H1 (cell line): Measurements from ENCODE around the gene EXTL1. TPM values are rescaled to one million over a fixed set of nuclear protein-coding genes. Genes with fewer than 3 reads are reported as not detected.

Experiments
- CTCF ChIA-PET: fragments of 300-600 bp; sonication (Branson Sonifier 250); formaldehyde crosslinking; loops from one replicate; lab custom pipeline; 2021; ENCODE audit not compliant: partially characterized antibody; lab: Charles Lee
- POLR2A ChIA-PET: fragments of 300-600 bp; sonication (Branson Sonifier 250); formaldehyde crosslinking; loops from one replicate; lab custom pipeline; 2021; ENCODE audit warnings: inconsistent platforms; ENCODE audit not compliant: partially characterized antibody; lab: Charles Lee
- DNase-seq, 2 experiments: peaks; one replicate each; pipeline versions ENCODE4 v3.0.0 to v3.0.0-alpha.2; 2010 to 2022; ENCODE audit warnings: low spot score in 2 of 2, low read depth in 1 of 2, mixed read lengths in 1 of 2
- FAIRE-seq: peaks from 2 replicates; lab custom pipeline; 2011; peaks lifted over from hg19 to GRCh38; lab: Jason Lieb, UNC
- H2AFZ ChIP-seq: 2 replicates; pipeline ENCODE4 v1.8.1; 2012; ENCODE audit warnings: low read length, inconsistent platforms
- H2AK5ac ChIP-seq: 2 replicates; pipeline ENCODE4 v1.6.1; 2013; ENCODE audit warnings: low read depth, low read length
- H2BK120ac ChIP-seq: replicated peaks from 2 replicates; pipeline ENCODE3; 2013; ENCODE audit warnings: low read depth, low read length, inconsistent platforms
- H2BK12ac ChIP-seq: 2 replicates; pipeline ENCODE4 v1.6.1; 2013; ENCODE audit warnings: low read depth, low read length
- H2BK15ac ChIP-seq: 2 replicates; pipeline ENCODE4 v1.6.1; 2013; ENCODE audit warnings: low read length
- H2BK20ac ChIP-seq: 2 replicates; pipeline ENCODE4 v1.6.1; 2013; ENCODE audit warnings: low read length
- H2BK5ac ChIP-seq: 2 replicates; pipeline ENCODE4 v1.6.1; 2013; ENCODE audit warnings: low read depth, low read length
- H3K14ac ChIP-seq: 2 replicates; pipeline ENCODE4 v1.6.1; 2013; ENCODE audit warnings: inconsistent platforms; ENCODE audit not compliant: insufficient read length
- H3K18ac ChIP-seq: 2 replicates; pipeline ENCODE4 v1.6.1; 2013; ENCODE audit warnings: low read length; ENCODE audit errors: extremely low read depth
- H3K23ac ChIP-seq: 2 replicates; pipeline ENCODE4 v1.6.1; 2013; ENCODE audit warnings: inconsistent platforms; ENCODE audit not compliant: insufficient read length
- H3K23me2 ChIP-seq: 2 replicates; pipeline ENCODE4 v1.6.1; 2013; ENCODE audit warnings: low read depth, low read length
- H3K27ac ChIP-seq: 2 replicates; pipeline ENCODE4 v1.6.1; 2011; ENCODE audit warnings: low read depth, low read length, inconsistent platforms
- H3K27me3 ChIP-seq, 4 experiments: replicated peaks in 1 of 4; 1 replicate in 1 of 4; 2 replicates in 3 of 4; pipeline versions ENCODE4 v1.6.1 to v1.8.1; 2011 to 2013; ENCODE audit warnings: low read length in 3 of 4, mild to moderate bottlenecking in 3 of 4, inconsistent platforms in 2 of 4, mixed read lengths in 2 of 4, moderate library complexity in 1 of 4; ENCODE audit not compliant: control insufficient read depth in 3 of 4, insufficient read depth in 3 of 4; ENCODE audit errors: extremely low read depth in 1 of 4
- H3K36me3 ChIP-seq, 4 experiments: 2 replicates each; pipeline versions ENCODE4 v1.6.1 to v1.8.1; 2011 to 2013; ENCODE audit warnings: mild to moderate bottlenecking in 4 of 4, low read length in 3 of 4, moderate library complexity in 2 of 4, control low read depth in 1 of 4, inconsistent platforms in 1 of 4; ENCODE audit not compliant: insufficient read depth in 4 of 4, control insufficient read depth in 2 of 4
- H3K4ac ChIP-seq: replicated peaks from 2 replicates; pipeline ENCODE3; 2013; ENCODE audit warnings: low read length, low read depth, mixed read lengths, inconsistent platforms; ENCODE audit not compliant: insufficient read length
- H3K4me1 ChIP-seq, 4 experiments: replicated peaks in 1 of 4; 1 replicate in 1 of 4; 2 replicates in 3 of 4; pipeline versions ENCODE4 v1.6.1 to v1.8.1; 2011 to 2013; ENCODE audit warnings: low read length in 3 of 4, inconsistent platforms in 2 of 4, mixed read lengths in 1 of 4; ENCODE audit not compliant: insufficient read depth in 4 of 4, control insufficient read depth in 3 of 4
- H3K4me2 ChIP-seq, 2 experiments: 2 replicates each; pipeline versions ENCODE4 v1.6.1 to v1.8.1; 2011 to 2013; ENCODE audit warnings: low read depth in 2 of 2, low read length in 2 of 2, control low read depth in 1 of 2, inconsistent platforms in 1 of 2, mild to moderate bottlenecking in 1 of 2; ENCODE audit not compliant: insufficient read depth in 1 of 2
- H3K4me3 ChIP-seq, 4 experiments: fragments of 200-600, 300-600 bp in 1 of 4; sonication (generic), shearing (Covaris generic), sonication (Bioruptor Twin) in 1 of 4; 2 replicates each; pipeline versions ENCODE4 v1.5.1 to v1.8.1; 2011 to 2016; ENCODE audit warnings: low read length in 4 of 4, low read depth in 3 of 4, control low read depth in 2 of 4, inconsistent platforms in 2 of 4, mild to moderate bottlenecking in 2 of 4, mixed read lengths in 1 of 4, moderate library complexity in 1 of 4; ENCODE audit not compliant: insufficient read depth in 2 of 4; ENCODE audit errors: extremely low read depth in 1 of 4
- H3K56ac ChIP-seq: replicated peaks from 2 replicates; pipeline ENCODE3; 2013; ENCODE audit warnings: low read depth, mild to moderate bottlenecking, mixed read lengths, low read length, inconsistent platforms; ENCODE audit not compliant: insufficient read length
- H3K79me1 ChIP-seq: 2 replicates; pipeline ENCODE4 v1.6.1; 2013; ENCODE audit warnings: low read depth, low read length, control low read depth
- H3K79me2 ChIP-seq, 2 experiments: 2 replicates each; pipeline versions ENCODE4 v1.6.1 to v1.8.1; 2012 to 2013; ENCODE audit warnings: low read length in 2 of 2, mild to moderate bottlenecking in 2 of 2, inconsistent platforms in 1 of 2; ENCODE audit not compliant: insufficient read depth in 2 of 2, control insufficient read depth in 1 of 2
- H3K9ac ChIP-seq, 4 experiments: replicated peaks in 1 of 4; 1 replicate in 1 of 4; 2 replicates in 3 of 4; pipeline versions ENCODE4 v1.6.1 to v1.8.1; 2011 to 2013; ENCODE audit warnings: low read depth in 3 of 4, low read length in 3 of 4, control low read depth in 2 of 4, mild to moderate bottlenecking in 2 of 4, moderate library complexity in 2 of 4, inconsistent platforms in 1 of 4; ENCODE audit errors: extremely low read depth in 1 of 4
- H3K9me3 ChIP-seq, 2 experiments: 2 replicates each; pipeline versions ENCODE4 v1.6.1 to v1.8.1; 2012 to 2013; ENCODE audit warnings: mild to moderate bottlenecking in 2 of 2, moderate library complexity in 2 of 2, control low read depth in 1 of 2, inconsistent platforms in 1 of 2, low read depth in 1 of 2, low read length in 1 of 2, mixed read lengths in 1 of 2; ENCODE audit not compliant: insufficient read depth in 2 of 2
- H4K20me1 ChIP-seq, 2 experiments: replicated peaks in 1 of 2; 2 replicates each; pipeline versions ENCODE3 to v1.8.1; 2011 to 2013; ENCODE audit warnings: inconsistent platforms in 2 of 2, low read length in 2 of 2, mild to moderate bottlenecking in 1 of 2; ENCODE audit not compliant: insufficient read depth in 2 of 2, control insufficient read depth in 1 of 2
- H4K5ac ChIP-seq: 2 replicates; pipeline ENCODE4 v1.6.1; 2013; ENCODE audit warnings: low read length, low read depth, mixed read lengths, inconsistent platforms; ENCODE audit not compliant: insufficient read length
- H4K8ac ChIP-seq: 2 replicates; pipeline ENCODE4 v1.8.0; 2013; ENCODE audit warnings: mild to moderate bottlenecking, moderate library complexity, low read length, inconsistent platforms; ENCODE audit not compliant: insufficient read depth; ENCODE audit errors: extremely low read depth
- H4K91ac ChIP-seq: replicated peaks from 2 replicates; pipeline ENCODE3; 2013; ENCODE audit warnings: low read length, mixed read lengths, inconsistent platforms; ENCODE audit not compliant: insufficient read length
- CHD1 ChIP-seq: IDR thresholded peaks from 2 replicates; pipeline ENCODE4 v1.6.1; 2012; ENCODE audit warnings: low read depth, low read length, improper control_type of control experiment
- HDAC2 ChIP-seq, 2 experiments: fragments of 300-600 bp in 1 of 2; sonication (generic) in 1 of 2; IDR thresholded peaks; 2 replicates each; pipeline ENCODE4 v1.6.1; 2011 to 2012; ENCODE audit warnings: low read depth in 2 of 2, low read length in 2 of 2, mild to moderate bottlenecking in 2 of 2, moderate library complexity in 2 of 2, borderline replicate concordance in 1 of 2, inconsistent platforms in 1 of 2
- HDAC6 ChIP-seq: IDR thresholded peaks from one replicate; pipeline ENCODE4 v1.7.1; 2012; ENCODE audit warnings: low read depth, mild to moderate bottlenecking, inconsistent platforms, low read length, moderate library complexity
- SP4 ChIP-seq: IDR thresholded peaks from 2 replicates; pipeline ENCODE4 v1.6.1; 2012; ENCODE audit warnings: low read length, inconsistent platforms
- YY1 ChIP-seq: IDR thresholded peaks from 2 replicates; pipeline ENCODE4 v1.6.1; 2011; ENCODE audit warnings: low read depth, mild to moderate bottlenecking, low read length
- WGBS, 2 experiments: shearing (Covaris generic) in 1 of 2; methylation state at CpG; one replicate each; pipeline versions ENCODE4 v1.1.6 to v1.1.7; 2013 to 2015; ENCODE audit warnings: low lambda C conversion rate in 2 of 2, mixed read lengths in 2 of 2, inconsistent platforms in 1 of 2, low coverage in 1 of 2, missing lambda C conversion rate in 1 of 2; ENCODE audit not compliant: insufficient replicate concordance in 2 of 2, insufficient coverage in 1 of 2, insufficient read length in 1 of 2; ENCODE audit errors: extremely low coverage in 1 of 2, missing lambda C conversion rate in 1 of 2; 5-methylcytosine and 5-hydroxymethylcytosine counted together
- polyA plus RNA-seq, 7 experiments: library from polyadenylated mRNA; depleted of rRNA in 3 of 7; stranded (reverse) in 5 of 7; unstranded in 2 of 7; fragments of >200 nt in 5 of 7; fragments of 200-250 nt in 2 of 7; gene quantifications; 1 replicate in 5 of 7; 2 replicates in 1 of 7; 4 replicates in 1 of 7; pipeline versions ENCODE4 v1.2.1 to v1.2.3, GENCODE V29; 2011 to 2013; ENCODE audit warnings: missing spikeins in 2 of 7, mixed read lengths in 2 of 7
- total RNA-seq: library from RNA; stranded (reverse); fragmentation: NEBNext Ultra II Directional; extraction: Animal tissue kit (Norgen Biotek cat#: 25700); gene quantifications from 2 replicates; pipeline ENCODE4 v1.2.1, GENCODE V29; 2021

The EXTL1 gene
- total and polyA plus RNA-seq, 2 of the 8 experiments (the other 6 are each of a cell fraction or from before 2014, with no cell fraction given): 0.89 to 1.2 TPM

DNA sequence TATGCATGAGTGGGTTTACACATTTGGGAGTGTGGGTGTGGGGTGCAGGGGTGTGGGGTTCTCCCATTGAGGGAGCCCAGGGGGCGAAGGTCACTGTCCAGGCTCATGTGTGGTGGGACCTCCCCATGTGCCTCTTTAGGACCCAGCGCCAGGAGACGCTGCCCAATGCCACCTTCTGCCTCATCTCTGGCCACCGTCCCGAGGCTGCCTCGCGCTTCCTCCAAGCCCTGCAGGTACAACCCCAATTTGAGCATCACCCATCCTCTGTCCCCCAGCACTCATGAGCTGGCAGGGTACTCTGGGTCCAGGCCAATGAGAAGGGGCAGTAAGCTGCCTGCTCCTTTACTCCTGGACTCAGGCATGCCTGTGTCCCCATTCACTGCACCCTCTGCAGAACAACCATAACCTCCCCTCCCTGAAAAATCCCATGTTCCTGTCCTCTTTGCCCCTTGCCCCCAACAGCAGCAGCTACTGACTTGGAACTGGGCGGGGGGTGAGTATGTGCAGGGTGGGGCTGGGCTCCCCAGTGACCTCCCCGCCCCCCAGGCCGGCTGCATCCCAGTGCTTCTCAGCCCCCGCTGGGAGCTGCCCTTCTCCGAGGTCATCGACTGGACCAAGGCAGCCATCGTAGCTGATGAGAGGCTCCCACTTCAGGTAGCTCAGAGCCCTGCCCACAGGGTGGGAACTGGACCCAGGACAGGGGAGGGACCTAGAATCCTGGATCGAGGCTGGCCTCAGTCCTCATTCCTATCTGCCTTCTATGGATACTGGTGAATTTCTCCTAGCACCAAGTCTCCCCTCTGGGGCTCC is 7.7 kb downstream of the EXTL1 start:
- Histone ChIP-seq H3K9me3 (no peaks in the 10 kb centered on the region), H3K79me2 (no peaks in the 10 kb centered on the region), H2AK5ac (no peak overlapping the region), H3K4ac (no peak overlapping the region), H3K23me2 (no peaks in the 10 kb centered on the region), H2BK12ac (0 out of 2 replicates have a peak overlapping the region, but pooled peaks have one; percentile 9), H3K36me3 (no peaks in the 10 kb centered on the region), H2BK120ac (no peak overlapping the region), H3K9ac (no peak overlapping the region), H4K20me1 (peaks cover 0 to 1% of the 10 kb centered on the region in 2 experiments), H4K8ac (no peak overlapping the region), H3K23ac (no peak overlapping the region), H3K14ac (no peak overlapping the region), H3K27ac (no peak overlapping the region), H2BK5ac (peak overlapping the region; percentile 0; the same call in 1 of the 2 replicates), H3K79me1 (no peaks in the 10 kb centered on the region), H3K18ac (peak overlapping the region; percentile 19; the same call in 1 of the 2 replicates), H3K27me3 (peaks cover under 1 to 12% (median 9%) of the 10 kb centered on the region in 4 experiments; a peak in 6 of 7 replicates), H2BK15ac (no peak overlapping the region), H4K91ac (no peak overlapping the region), H4K5ac (no peak overlapping the region), H3K4me3 (no peak overlapping the region), H3K4me2 (no peak overlapping the region), H2AFZ (no peak overlapping the region), H3K4me1 (peaks cover 0 to 2% (median 0%) of the 10 kb centered on the region in 4 experiments; a peak in 2 of 7 replicates), H3K56ac (no peak overlapping the region), H2BK20ac (no peak overlapping the region)
- WGBS, 2 experiments: 83% methylated on average over 10 of the region's 15 CpGs; no CpG with 5 or more reads in 1 of the 2 experiments
- no peak for FAIRE-seq
- DNase-seq: no peak
- ChIA-PET POLR2A (interaction anchor here (0.7 to 1.5 kb wide), 4 partner anchors 27 to 207 kb away, joined by 3 to 4 read pairs (median 4); partner anchors contain the start of gene STMN1), CTCF (interaction anchor here (0.6 to 3.0 kb wide), 33 partner anchors 7 to 1251 kb away, joined by 3 to 11 read pairs (median 5); partner anchors contain the start of genes EXTL1 and PAFAH2)
- no peak for TF ChIP-seq HDAC6
- no peak for TF ChIP-seq SP4
- no peak for TF ChIP-seq YY1
- 0 out of 4 replicates have a peak, but pooled peaks of 1 of the 2 experiments have one; percentile 29 for TF ChIP-seq HDAC2 (IDR thresholded peaks at IDR 0.05; ENCODE audit: borderline replicate concordance in 1 of 2, low read depth in 2 of 2, low read length in 2 of 2)
- no peak for TF ChIP-seq CHD1
